Measurements from ENCODE around the gene TXNDC2. TPM values are rescaled to one million over a fixed set of nuclear protein-coding genes. Genes with fewer than 3 reads are reported as not detected.
A peak's percentile ranks its signal among the peaks of the same experiment; 100 is the strongest.
"Not testable (repeated sequence)": the region's sequence is repeated elsewhere in the genome, so short reads cannot be mapped to it uniquely, and the experiment has no call there.

Gene TXNDC2
- total RNA-seq, 3 donors from 2014 or later (not counting 1 experiment from before 2014, with no cell fraction given) = not detected

DNA sequence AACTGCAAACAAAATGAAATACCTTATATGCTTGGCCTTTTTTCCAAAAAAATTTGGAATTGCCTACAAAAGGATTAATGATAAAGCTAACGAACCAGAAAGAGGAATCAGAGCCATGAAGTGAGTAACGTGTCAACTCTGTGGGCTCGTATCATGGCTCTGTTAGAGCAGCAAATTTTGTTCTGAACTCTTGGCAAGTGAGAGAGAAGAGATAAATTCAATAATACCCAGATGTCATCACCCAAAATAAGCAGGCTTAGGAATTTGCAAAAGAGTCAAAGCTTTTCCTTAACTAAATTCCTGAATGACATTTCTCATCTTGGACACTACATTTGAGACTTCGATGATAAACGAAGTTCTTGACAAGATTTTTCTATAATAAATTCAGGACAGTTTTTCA is 4.4 kb downstream of the TXNDC2 start:
- no peak for ATAC-seq
- H3K36me3 Mint-ChIP-seq = no peaks in the 10 kb centered on the region
- no peaks in the 10 kb centered on the region for H3K27me3 Mint-ChIP-seq (ENCODE audit: low read depth in 2 of 2)

DNA sequence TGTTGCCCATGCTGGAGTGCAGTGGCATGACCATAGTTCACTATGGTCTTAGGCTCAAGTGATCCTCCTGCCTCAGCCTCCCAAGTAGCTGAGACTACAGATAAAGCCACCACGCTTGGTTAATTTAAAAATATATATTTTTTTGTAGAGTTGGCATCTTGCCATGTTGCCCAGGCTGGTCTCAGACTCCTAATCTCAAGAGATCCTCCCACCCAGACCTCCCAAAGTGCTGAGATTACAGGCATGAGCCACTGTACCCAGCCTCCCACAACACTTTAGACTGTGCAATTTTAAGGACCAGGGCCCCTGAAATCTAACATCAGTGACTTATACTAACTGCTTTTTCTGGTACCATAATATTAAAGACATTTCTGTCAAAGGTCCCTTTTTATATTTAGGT is 5.2 kb downstream of the TXNDC2 start:
- no peak overlapping the region for H3K27ac Mint-ChIP-seq
- no peaks in the 10 kb centered on the region for H3K36me3 ChIP-seq (ENCODE audit: control insufficient read depth, insufficient read depth, low read length)
- H3K4me3 Mint-ChIP-seq = no peak overlapping the region
- H3K4me3 ChIP-seq (ENCODE audit: low read length) = no peak overlapping the region
- intact Hi-C loops (cut with micrococcal nuclease) = no loop called here
- no peaks in the 10 kb centered on the region for H3K9me3 ChIP-seq (ENCODE audit: control insufficient read depth, insufficient read depth, low read length)
- TF ChIP-seq, protein P1, sequence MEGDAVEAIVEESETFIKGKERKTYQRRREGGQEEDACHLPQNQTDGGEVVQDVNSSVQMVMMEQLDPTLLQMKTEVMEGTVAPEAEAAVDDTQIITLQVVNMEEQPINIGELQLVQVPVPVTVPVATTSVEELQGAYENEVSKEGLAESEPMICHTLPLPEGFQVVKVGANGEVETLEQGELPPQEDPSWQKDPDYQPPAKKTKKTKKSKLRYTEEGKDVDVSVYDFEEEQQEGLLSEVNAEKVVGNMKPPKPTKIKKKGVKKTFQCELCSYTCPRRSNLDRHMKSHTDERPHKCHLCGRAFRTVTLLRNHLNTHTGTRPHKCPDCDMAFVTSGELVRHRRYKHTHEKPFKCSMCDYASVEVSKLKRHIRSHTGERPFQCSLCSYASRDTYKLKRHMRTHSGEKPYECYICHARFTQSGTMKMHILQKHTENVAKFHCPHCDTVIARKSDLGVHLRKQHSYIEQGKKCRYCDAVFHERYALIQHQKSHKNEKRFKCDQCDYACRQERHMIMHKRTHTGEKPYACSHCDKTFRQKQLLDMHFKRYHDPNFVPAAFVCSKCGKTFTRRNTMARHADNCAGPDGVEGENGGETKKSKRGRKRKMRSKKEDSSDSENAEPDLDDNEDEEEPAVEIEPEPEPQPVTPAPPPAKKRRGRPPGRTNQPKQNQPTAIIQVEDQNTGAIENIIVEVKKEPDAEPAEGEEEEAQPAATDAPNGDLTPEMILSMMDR (IDR thresholded peaks at IDR 0.05) = no peak
- no peak overlapping the region for H3K27ac ChIP-seq (ENCODE audit: low read length)
- DNase-seq (no peak), ATAC-seq (no peak)
- H3K27me3 Mint-ChIP-seq (ENCODE audit: low read depth in 2 of 2) = no peaks in the 10 kb centered on the region
- no peaks in the 10 kb centered on the region for H3K27me3 ChIP-seq (ENCODE audit: control insufficient read depth, insufficient read depth, low read length)
- no peaks in the 10 kb centered on the region for H3K9me3 Mint-ChIP-seq
- H3K36me3 Mint-ChIP-seq = no peaks in the 10 kb centered on the region
- H3K4me1 Mint-ChIP-seq = peaks cover 0 to 5% of the 10 kb centered on the region in 2 donors
- WGBS (ENCODE audit: insufficient coverage) = no CpG with 5 or more reads among the region's 1 CpG
- H3K4me1 ChIP-seq (ENCODE audit: control insufficient read depth, insufficient read depth, low read length) = no peaks in the 10 kb centered on the region

More for the DNA sequence above, 4.4 kb downstream of the TXNDC2 start:
- no peaks in the 10 kb centered on the region for H3K9me3 Mint-ChIP-seq
- peaks cover 0 to 5% of the 10 kb centered on the region in 2 donors for H3K4me1 Mint-ChIP-seq
- DNase-seq = no peak
- WGBS (ENCODE audit: insufficient coverage) = 89% methylated on average over 4 of the region's 5 CpGs
- no peaks in the 10 kb centered on the region for H3K9me3 ChIP-seq (ENCODE audit: control insufficient read depth, insufficient read depth, low read length)
- TF ChIP-seq, protein P1 (IDR thresholded peaks at IDR 0.05) = no peak
- H3K4me3 Mint-ChIP-seq = no peak overlapping the region
- H3K36me3 ChIP-seq (ENCODE audit: control insufficient read depth, insufficient read depth, low read length) = no peaks in the 10 kb centered on the region
- H3K27me3 ChIP-seq (ENCODE audit: control insufficient read depth, insufficient read depth, low read length) = no peaks in the 10 kb centered on the region
- H3K4me1 ChIP-seq (ENCODE audit: control insufficient read depth, insufficient read depth, low read length) = no peaks in the 10 kb centered on the region
- no peak overlapping the region for H3K4me3 ChIP-seq (ENCODE audit: low read length)
- intact Hi-C loops (cut with micrococcal nuclease) = no loop called here
- no peak overlapping the region for H3K27ac Mint-ChIP-seq
- H3K27ac ChIP-seq (ENCODE audit: low read length) = no peak overlapping the region

DNA sequence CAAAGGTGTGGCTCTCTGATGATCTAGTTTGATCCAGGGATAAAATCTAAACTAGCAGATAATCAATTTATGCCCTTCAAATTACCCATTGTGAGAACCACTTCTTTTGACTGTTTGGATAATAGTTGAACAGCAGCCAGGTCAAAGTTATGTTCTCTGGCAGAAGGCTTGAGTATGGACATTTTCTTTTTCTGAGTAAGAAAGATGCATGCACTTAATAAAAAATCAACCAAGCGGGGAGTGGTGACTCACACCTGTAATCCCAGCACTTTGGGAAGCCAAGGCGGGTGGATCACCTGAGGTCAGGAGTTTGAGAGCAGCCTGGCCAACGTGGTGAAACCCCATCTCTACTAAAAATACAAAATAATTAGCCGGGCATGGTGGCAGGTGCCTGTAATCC is 5.7 kb downstream of the TXNDC2 start:
- DNase-seq; intact Hi-C loops (cut with micrococcal nuclease); H3K4me3 Mint-ChIP-seq; H3K4me1 ChIP-seq (ENCODE audit: control insufficient read depth, insufficient read depth, low read length); H3K27ac Mint-ChIP-seq; H3K27me3 ChIP-seq (ENCODE audit: control insufficient read depth, insufficient read depth, low read length); H3K36me3 ChIP-seq (ENCODE audit: control insufficient read depth, insufficient read depth, low read length); ATAC-seq; H3K9me3 ChIP-seq (ENCODE audit: control insufficient read depth, insufficient read depth, low read length); H3K27ac ChIP-seq (ENCODE audit: low read length); H3K4me3 ChIP-seq (ENCODE audit: low read length); H3K9me3 Mint-ChIP-seq; H3K4me1 Mint-ChIP-seq; H3K27me3 Mint-ChIP-seq (ENCODE audit: low read depth in 2 of 2); H3K36me3 Mint-ChIP-seq: not testable (repeated sequence)
- WGBS (ENCODE audit: insufficient coverage) = 86% methylated on average over 4 of the region's 4 CpGs

DNA sequence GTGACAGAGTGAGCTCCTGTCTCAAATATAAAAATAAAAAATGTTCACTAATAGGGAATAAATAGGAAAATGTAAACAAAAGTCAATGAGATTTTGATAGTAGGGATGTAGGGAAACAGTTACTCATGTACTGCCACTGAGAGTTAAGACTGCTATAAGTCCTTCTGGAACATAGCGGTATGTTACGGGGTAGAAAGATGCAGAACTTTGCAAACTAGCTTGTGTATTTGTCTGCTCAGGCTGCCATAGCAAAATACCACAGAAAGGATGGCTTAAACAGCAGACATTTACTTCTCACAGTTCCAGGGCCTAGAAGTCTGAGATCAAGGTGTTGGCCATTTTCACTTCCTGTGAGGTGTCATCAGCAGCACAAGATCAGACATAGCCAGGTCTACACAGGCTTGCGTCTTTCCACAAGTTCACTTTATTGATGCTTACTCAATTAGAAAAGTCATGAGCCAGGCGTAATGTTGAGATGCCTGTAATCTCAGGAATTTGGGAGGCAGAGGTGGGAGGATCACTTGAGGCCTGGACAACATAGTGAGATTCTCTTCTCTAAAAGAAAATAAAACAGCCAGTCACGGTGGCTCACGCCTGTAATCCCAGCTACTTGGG is 8.8 kb downstream of the TXNDC2 start:
- WGBS (ENCODE audit: insufficient coverage) = 87% methylated on average over 6 of the region's 6 CpGs
- no peak for DNase-seq

More for the DNA sequence above, 8.8 kb downstream of the TXNDC2 start:
- Histone ChIP-seq H3K27ac (ENCODE audit: low read length) (no peak overlapping the region), H3K4me3 (ENCODE audit: low read length) (no peak overlapping the region), H3K9me3 (ENCODE audit: control insufficient read depth, insufficient read depth, low read length) (no peaks in the 10 kb centered on the region), H3K36me3 (ENCODE audit: control insufficient read depth, insufficient read depth, low read length) (no peaks in the 10 kb centered on the region), H3K27me3 (ENCODE audit: control insufficient read depth, insufficient read depth, low read length) (no peaks in the 10 kb centered on the region), H3K4me1 (ENCODE audit: control insufficient read depth, insufficient read depth, low read length) (no peaks in the 10 kb centered on the region)
- intact Hi-C loops (cut with micrococcal nuclease) = no loop called here
- peak in 1 of 3 donors; percentile 69 for ATAC-seq
- Mint-ChIP-seq H3K4me1 (peaks cover 0 to 5% of the 10 kb centered on the region in 2 donors), H3K27ac (peak overlapping the region in 1 of 2 donors; percentile 27), H3K27me3 (ENCODE audit: low read depth in 2 of 2) (no peaks in the 10 kb centered on the region), H3K36me3 (no peaks in the 10 kb centered on the region), H3K9me3 (no peaks in the 10 kb centered on the region), H3K4me3 (no peak overlapping the region)
- TF ChIP-seq, protein P1 (IDR thresholded peaks at IDR 0.05) = no peak
